GM21529 (cell line): ENCODE data around the gene PIAS2.
A peak's percentile ranks its signal among the peaks of the same experiment; 100 is the strongest.

Experiments used
- ATAC-seq: cut with Tn5 transposase; IDR thresholded peaks from one replicate; pipeline ENCODE4 v1.9.1; 2021; ENCODE audit not compliant: unreplicated experiment

The PIAS2 gene

DNA sequence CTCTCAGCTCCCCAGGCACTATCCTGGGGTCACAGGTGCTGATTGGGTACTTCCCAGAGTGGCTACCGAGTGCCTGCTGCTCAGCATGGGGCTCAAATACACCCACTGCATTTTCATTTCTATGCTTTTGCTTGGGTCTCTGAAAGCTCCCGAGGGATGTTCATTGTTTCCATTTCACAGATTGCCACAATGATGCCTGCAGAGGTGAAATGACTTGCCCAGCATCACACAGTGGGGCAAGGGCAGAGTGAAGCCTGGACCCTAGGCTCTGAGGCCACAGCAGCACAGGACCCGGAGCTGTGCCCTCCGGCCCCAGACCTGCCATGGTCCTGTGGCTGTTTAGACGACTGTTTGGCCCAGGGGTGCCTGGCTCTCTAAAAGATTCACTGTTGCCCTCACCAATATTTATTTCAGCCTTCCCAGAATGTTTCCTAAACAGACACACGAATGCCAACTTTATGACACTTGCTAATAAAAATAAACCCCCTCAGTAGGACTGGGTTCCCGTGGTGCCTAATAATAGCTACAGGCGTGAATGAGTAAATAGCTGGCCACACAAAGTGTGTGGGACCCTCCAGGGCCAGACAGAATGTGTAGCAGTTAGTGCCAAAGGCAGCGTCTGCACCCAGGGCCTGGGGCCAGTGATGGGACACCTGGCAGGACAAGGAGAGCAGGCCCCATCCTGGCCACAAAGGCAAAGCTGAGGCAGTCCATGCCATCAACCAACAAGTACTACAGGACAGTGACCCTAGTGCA, 149.0 kb downstream of the PIAS2 start:
- no peak for ATAC-seq

DNA sequence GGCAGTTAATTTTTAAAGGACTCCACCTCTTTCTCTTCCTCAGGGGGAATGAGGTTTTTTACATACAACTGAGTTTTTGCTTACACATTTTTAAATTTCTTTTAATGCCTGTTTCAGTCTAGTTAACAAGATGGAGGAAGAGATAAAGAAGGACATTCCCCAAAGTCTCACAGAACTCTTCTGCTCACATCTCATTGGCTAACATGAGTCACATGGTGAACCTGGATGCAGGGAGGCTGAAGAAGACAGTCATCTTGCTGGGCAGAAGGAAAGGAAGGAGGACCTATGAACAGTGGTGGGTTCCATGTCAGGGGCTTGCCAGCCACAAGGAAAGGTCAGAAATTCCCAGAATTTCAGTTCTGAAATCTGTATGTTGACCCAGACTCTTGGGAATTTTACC, 150.1 kb downstream of the PIAS2 start:
- ATAC-seq, result no peak

- no peak for ATAC-seq
Measured at GRCh38 chr18:46764586-46764985, 152.7 kb downstream of the PIAS2 start.

DNA sequence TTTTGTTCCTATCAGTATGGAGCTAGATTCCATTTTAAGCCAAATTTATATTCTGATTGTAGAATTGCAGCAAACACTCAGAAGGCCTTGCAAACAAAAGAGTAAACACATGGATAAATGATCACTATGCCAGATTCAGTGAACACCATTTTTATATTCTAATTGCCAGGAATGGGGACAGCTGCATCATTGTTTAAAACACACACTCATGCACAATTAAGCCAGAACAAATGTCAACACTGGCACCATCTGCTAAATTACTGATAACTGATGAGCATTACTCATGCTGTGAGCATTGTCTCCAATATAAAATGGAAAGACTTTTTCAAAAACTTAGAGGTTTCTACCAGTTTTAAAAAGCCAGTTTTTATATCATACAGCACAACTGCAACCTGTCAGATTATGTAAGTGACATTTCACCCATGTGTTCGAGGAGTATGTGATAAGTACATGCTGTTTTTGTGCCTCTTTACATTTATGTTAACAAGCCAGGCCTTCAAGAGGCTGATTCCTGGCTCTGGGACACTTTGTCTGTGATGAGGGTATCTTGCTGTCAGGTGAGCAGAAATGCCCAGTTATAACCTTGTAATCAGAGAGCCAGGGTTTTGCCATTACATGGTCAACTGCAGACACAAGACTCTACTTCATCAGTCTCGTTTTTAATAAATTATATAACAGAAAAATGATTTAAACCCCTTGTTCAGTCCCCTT, 156.1 kb downstream of the PIAS2 start:
- no peak for ATAC-seq

DNA sequence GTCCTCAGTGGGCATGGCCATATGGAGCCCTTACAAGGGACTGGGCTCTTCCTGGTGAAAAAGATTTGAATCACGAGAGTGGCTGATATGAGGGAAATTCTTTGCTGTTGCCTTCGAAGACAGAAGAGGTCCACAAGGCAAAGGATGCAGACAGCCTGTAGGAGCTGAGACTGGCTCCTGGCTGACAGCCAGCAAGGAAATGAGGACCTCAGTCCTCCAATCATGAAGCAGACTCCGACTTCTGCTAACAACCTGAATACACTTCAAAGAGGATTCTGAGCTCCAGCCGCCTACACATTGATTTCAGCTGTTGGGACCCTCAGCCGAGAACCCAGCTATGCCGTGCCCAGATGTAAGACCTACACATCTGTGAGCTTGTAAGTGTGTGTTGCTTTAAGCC, 157.4 kb downstream of the PIAS2 start:
- ATAC-seq, result no peak

DNA sequence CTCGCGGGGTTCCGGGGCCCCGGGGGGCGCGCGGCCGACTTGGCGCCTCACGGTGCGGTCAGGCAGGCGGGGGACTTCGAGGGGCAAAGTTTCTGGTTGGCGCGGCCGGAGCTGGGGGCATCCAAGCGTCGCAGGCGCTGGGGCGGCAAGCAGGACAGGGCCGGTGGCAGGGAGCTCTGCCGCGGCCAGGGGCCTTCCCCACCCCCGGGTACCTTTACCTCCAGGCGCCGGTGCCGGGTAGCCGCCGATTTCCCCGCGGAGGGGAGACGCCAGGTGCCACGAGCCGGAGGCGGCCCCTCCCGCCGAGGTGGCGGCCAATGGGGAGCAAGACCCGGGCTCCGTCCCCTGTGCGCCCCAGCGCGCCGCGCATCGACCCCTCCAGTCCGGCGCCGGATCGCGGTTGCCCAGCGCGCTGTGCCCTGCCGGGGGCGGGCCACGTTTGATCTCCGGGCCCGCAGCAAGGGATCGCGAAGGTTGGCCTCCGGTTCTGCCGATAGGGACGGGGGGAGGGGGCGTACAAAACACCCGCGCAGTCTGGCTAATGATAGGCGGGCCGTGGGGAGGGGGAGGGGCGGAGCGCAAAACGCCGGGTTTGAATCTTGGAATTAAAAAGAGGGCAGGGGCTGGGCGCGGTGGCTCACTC, 160.6 kb downstream of the PIAS2 start, which contains the start of gene ST8SIA5:
Gene ST8SIA5 (minus strand): TSS at position 495 of the 643 bp plus-strand sequence. CDS start 545 bp downstream, outside the sequence.
- no peak for ATAC-seq

GRCh38 chr18:46756025-46756558, 161.2 kb downstream of the PIAS2 start:
- no peak for ATAC-seq

- no peak for ATAC-seq
Measured at GRCh38 chr18:46755315-46756024, 161.8 kb downstream of the PIAS2 start.

DNA sequence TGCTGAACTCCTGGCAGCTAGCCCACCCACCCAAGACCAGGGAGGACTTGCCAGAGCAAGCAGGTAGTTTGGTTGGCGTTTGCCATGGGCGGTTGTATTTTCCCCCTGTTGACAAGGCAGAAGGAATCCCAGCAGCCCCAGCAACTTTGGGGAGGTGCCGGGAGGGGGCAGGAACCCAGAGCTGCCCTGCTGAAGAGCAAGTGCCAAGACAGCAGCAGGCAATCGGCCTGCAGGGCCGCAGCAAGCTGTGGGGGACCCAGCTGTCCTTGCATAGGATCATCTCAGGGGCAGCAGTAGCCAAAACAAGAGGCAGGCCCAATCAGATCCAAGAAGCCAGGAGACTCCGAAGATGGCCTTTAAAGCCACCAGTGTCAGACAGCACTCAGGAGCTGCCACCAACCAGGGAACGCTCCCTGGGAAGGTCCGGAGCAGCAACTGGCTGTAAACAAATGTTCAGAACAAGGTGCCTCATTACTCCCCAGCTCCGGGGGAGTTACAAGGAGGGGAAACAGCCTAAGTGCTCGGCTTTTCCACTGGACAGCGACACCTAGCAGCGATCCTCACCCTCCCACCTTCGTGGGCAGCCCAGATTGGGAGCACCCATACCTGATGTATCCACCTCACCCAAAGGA, 162.5 kb downstream of the PIAS2 start:
- no peak for ATAC-seq

DNA sequence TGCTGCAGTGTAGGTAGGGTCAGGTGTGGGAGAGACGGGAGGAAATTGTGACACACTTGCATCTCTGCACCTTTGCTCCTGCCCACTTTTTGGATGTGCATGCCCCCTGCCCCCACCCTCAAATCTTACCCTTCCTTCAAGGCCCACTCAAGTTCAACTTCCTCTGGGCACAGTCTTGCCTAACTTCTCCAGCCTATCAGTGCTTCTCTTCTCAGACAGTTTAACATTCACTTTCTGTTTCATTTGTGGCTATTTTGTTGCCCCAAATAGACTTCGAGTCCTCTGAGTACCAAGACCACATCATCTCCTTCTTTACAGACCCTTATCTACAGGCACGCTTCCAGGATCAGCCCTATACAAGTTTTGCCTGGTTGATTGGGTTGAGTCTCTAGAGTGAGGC, 163.1 kb downstream of the PIAS2 start:
- peak; percentile 76 for ATAC-seq
